SK-N-SH (cell line): ENCODE measurements around the gene CYTL1. TPM values are rescaled to one million over a fixed set of nuclear protein-coding genes. Genes with fewer than 3 reads are reported as not detected.

ENCODE experiments used
- CTCF ChIA-PET: fragments of 300-600, 350-600 bp; formaldehyde crosslinking; extraction: SDS; loops from one replicate; lab custom pipeline; 2021; lab: Yijun Ruan, JAX
- POLR2A ChIA-PET: fragments of 350-600 bp; sonication (Branson Sonifier 250); formaldehyde crosslinking; extraction: SDS; loops from one replicate; lab custom pipeline; 2020; ENCODE audit warnings: antibody characterized with exemption, inconsistent platforms; lab: Yijun Ruan, JAX
- DNase-seq: peaks from one replicate; pipeline ENCODE4 v3.0.0; 2012
- H2AFZ ChIP-seq: fragments of 200-600 bp; sonication (generic); 2 replicates; pipeline ENCODE4 v1.8.1; 2016; ENCODE audit warnings: antibody characterized with exemption, mild to moderate bottlenecking, low read depth
- H3F3A ChIP-seq: fragments of 200-600 bp; sonication (generic); replicated peaks from 2 replicates; pipeline ENCODE3; 2016; ENCODE audit warnings: antibody characterized with exemption, mild to moderate bottlenecking; ENCODE audit not compliant: insufficient read depth
- H3K27ac ChIP-seq, 2 experiments: fragments of 200-500 bp in 1 of 2; fragments of 200-600 bp in 1 of 2; sonication (Bioruptor generic) in 1 of 2; sonication (generic), shearing (Covaris generic) in 1 of 2; 2 replicates each; pipeline versions ENCODE4 v1.5.1 to v1.6.1; 2014 to 2016; ENCODE audit warnings: low read depth in 2 of 2, inconsistent platforms in 1 of 2, low read length in 1 of 2, mild to moderate bottlenecking in 1 of 2, mixed read lengths in 1 of 2
- H3K27me3 ChIP-seq: fragments of 200-600 bp; sonication (generic), shearing (Covaris generic); 2 replicates; pipeline ENCODE4 v1.6.1; 2016; ENCODE audit warnings: mixed run types; ENCODE audit not compliant: insufficient read depth
- H3K36me3 ChIP-seq, 2 experiments: fragments of 200-500 bp in 1 of 2; fragments of 200-600 bp in 1 of 2; sonication (Bioruptor generic) in 1 of 2; sonication (generic) in 1 of 2; replicated peaks in 1 of 2; 2 replicates each; pipeline versions ENCODE3 to v1.5.1; 2014 to 2016; ENCODE audit warnings: low read length in 1 of 2, mild to moderate bottlenecking in 1 of 2; ENCODE audit not compliant: insufficient read depth in 2 of 2, control insufficient read depth in 1 of 2
- H3K4me1 ChIP-seq, 2 experiments: fragments of 200-500 bp in 1 of 2; fragments of 200-600 bp in 1 of 2; sonication (Bioruptor generic) in 1 of 2; sonication (generic), shearing (Covaris generic) in 1 of 2; 2 replicates each; pipeline versions ENCODE4 v1.5.1 to v1.6.1; 2014 to 2016; ENCODE audit warnings: low read depth in 1 of 2, low read length in 1 of 2, mixed run types in 1 of 2; ENCODE audit not compliant: insufficient read depth in 2 of 2, control insufficient read depth in 1 of 2
- H3K4me2 ChIP-seq: fragments of 200-600 bp; sonication (generic), shearing (Covaris generic); 2 replicates; pipeline ENCODE4 v1.6.1; 2017; ENCODE audit warnings: mixed run types
- H3K4me3 ChIP-seq, 2 experiments: fragments of 200-500 bp in 1 of 2; fragments of 200-600 bp in 1 of 2; sonication (Bioruptor generic) in 1 of 2; sonication (generic), shearing (Covaris generic) in 1 of 2; 2 replicates each; pipeline versions ENCODE4 v1.5.1 to v1.8.1; 2014 to 2016; ENCODE audit warnings: low read depth in 2 of 2, inconsistent platforms in 1 of 2, low read length in 1 of 2, mild to moderate bottlenecking in 1 of 2, mixed read lengths in 1 of 2, moderate library complexity in 1 of 2
- H3K79me2 ChIP-seq: fragments of 200-600 bp; sonication (generic); 2 replicates; pipeline ENCODE4 v1.8.1; 2017; ENCODE audit warnings: mild to moderate bottlenecking; ENCODE audit not compliant: insufficient read depth
- H3K9ac ChIP-seq: fragments of 200-600 bp; sonication (generic); 2 replicates; pipeline ENCODE4 v1.6.1; 2017; ENCODE audit warnings: mixed run types
- H3K9me2 ChIP-seq: fragments of 200-600 bp; sonication (generic); 2 replicates; pipeline ENCODE4 v1.6.1; 2017; ENCODE audit warnings: mixed run types
- H3K9me3 ChIP-seq: fragments of 200-600 bp; sonication (generic); 2 replicates; pipeline ENCODE4 v1.6.1; 2017; ENCODE audit warnings: mixed run types, mild to moderate bottlenecking, moderate library complexity
- H4K20me1 ChIP-seq: fragments of 200-600 bp; sonication (generic); 2 replicates; pipeline ENCODE4 v1.6.1; 2017; ENCODE audit warnings: mild to moderate bottlenecking, mixed run types; ENCODE audit not compliant: insufficient read depth
- CHD2 ChIP-seq: fragments of 150-350 bp; IDR thresholded peaks from 2 replicates; pipeline ENCODE4 v1.6.1; 2018; ENCODE audit warnings: low read length; ENCODE audit not compliant: partially characterized antibody
- CTCF ChIP-seq: fragments of 200-600 bp; sonication (generic); IDR thresholded peaks from 2 replicates; pipeline ENCODE4 v1.6.1; 2017; ENCODE audit warnings: antibody characterized with exemption, mild to moderate bottlenecking, moderate library complexity
- ELF1 ChIP-seq: IDR thresholded peaks from 2 replicates; pipeline ENCODE4 v1.4.0; 2012
- FOSL2 ChIP-seq: IDR thresholded peaks from 2 replicates; pipeline ENCODE4 v1.4.0; 2012; ENCODE audit warnings: low read depth, mild to moderate bottlenecking, moderate library complexity, borderline replicate concordance
- FOXM1 ChIP-seq: IDR thresholded peaks from 2 replicates; pipeline ENCODE4 v1.4.0; 2012; ENCODE audit warnings: low read depth, mild to moderate bottlenecking
- GATA2 ChIP-seq: sonication (generic); formaldehyde crosslinking; IDR thresholded peaks from 2 replicates; pipeline ENCODE4 v1.5.0; 2020; ENCODE audit warnings: mild to moderate bottlenecking, missing genetic modification reagents
- MEF2A ChIP-seq: IDR thresholded peaks from 2 replicates; pipeline ENCODE4 v1.4.0; 2012; ENCODE audit warnings: low read depth, borderline replicate concordance
- MXI1 ChIP-seq: IDR thresholded peaks from 2 replicates; pipeline ENCODE4 v1.6.1; 2012; ENCODE audit warnings: mild to moderate bottlenecking, low read depth, low read length, improper control_type of control experiment
- NRF1 ChIP-seq: IDR thresholded peaks from 2 replicates; pipeline ENCODE4 v1.6.1; 2012; ENCODE audit warnings: low read depth, mild to moderate bottlenecking, low read length
- RAD21 ChIP-seq: IDR thresholded peaks from 2 replicates; pipeline ENCODE4 v1.6.1; 2012; ENCODE audit warnings: mild to moderate bottlenecking, low read length
- REST ChIP-seq: IDR thresholded peaks from 2 replicates; pipeline ENCODE4 v1.6.1; 2012; ENCODE audit warnings: mild to moderate bottlenecking, low read depth, low read length, moderate library complexity
- RFX5 ChIP-seq: IDR thresholded peaks from 2 replicates; pipeline ENCODE4 v1.6.1; 2012; ENCODE audit warnings: mild to moderate bottlenecking, improper control_type of control experiment, low read length
- SIN3A ChIP-seq: IDR thresholded peaks from 2 replicates; pipeline ENCODE4 v1.6.1; 2012; ENCODE audit warnings: low read depth, mild to moderate bottlenecking, low read length, moderate library complexity, borderline replicate concordance
- TCF12 ChIP-seq: IDR thresholded peaks from 2 replicates; pipeline ENCODE4 v1.4.0; 2012
- USF2 ChIP-seq: fragments of 150-350 bp; IDR thresholded peaks from 2 replicates; pipeline ENCODE4 v1.6.1; 2017; ENCODE audit warnings: antibody characterized with exemption, low read length, low read depth, borderline replicate concordance
- ZBTB33 ChIP-seq: IDR thresholded peaks from 2 replicates; pipeline ENCODE4 v1.4.0; 2012; ENCODE audit warnings: low read depth, borderline replicate concordance
- WGBS: methylation state at CpG from one replicate; pipeline ENCODE4 v1.1.6; 2017; ENCODE audit warnings: low lambda C conversion rate; 5-methylcytosine and 5-hydroxymethylcytosine counted together
- polyA plus RNA-seq, 3 experiments: library from polyadenylated mRNA; depleted of rRNA; stranded (reverse); fragments of >200 nt; gene quantifications; 2 replicates each; pipeline ENCODE4 v1.2.3, GENCODE V29; 2012
- TF ChIP-seq, protein P1 (sequence below): fragments of 150-350 bp; IDR thresholded peaks from 2 replicates; pipeline ENCODE4 v1.6.1; 2016; ENCODE audit warnings: mild to moderate bottlenecking, low read depth, low read length
- TF ChIP-seq, protein P2 (sequence below): IDR thresholded peaks from 2 replicates; pipeline ENCODE4 v1.4.0; 2012; ENCODE audit warnings: low read depth, borderline replicate concordance
- TF ChIP-seq, protein P3 (sequence below): IDR thresholded peaks from 2 replicates; pipeline ENCODE4; 2012

The CYTL1 gene
- polyA plus RNA-seq, 1 of the 3 experiments (the other 2 are of a cell fraction): 3.0 TPM

DNA sequence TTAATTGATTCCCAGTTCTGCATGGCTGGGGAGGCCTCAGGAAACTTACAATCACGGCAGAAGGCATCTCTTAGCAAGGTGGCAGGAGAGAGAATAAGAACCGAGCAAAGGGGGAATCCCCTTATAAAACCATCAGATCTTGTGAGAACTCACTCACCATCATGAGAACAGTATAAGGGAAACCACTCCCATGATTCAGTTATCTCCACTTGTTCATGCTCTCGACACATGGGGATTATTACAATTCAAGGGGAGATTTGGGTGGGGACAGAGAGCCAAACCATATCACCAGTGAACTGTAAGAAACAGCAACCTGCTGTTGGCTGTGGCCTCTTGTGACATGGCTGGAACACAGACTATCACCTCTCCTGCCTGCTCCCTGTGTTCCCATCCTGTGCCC, 7.1 kb upstream of the CYTL1 start:
- H3K9me3 ChIP-seq: no peaks in the 10 kb centered on the region
- no peak overlapping the region for H3K4me2 ChIP-seq
- H3K4me3 ChIP-seq: no peak overlapping the region
- no peak overlapping the region for H3K9ac ChIP-seq
- H3K36me3 ChIP-seq: no peaks in the 10 kb centered on the region
- no peaks in the 10 kb centered on the region for H3K9me2 ChIP-seq
- H3K27ac ChIP-seq: no peak overlapping the region
- TF ChIP-seq CTCF: no peak
- TF ChIP-seq RAD21: no peak
- no peak for TF ChIP-seq FOXM1
- TF ChIP-seq FOSL2: no peak
- TF ChIP-seq ELF1: no peak
- no peak for TF ChIP-seq ZBTB33
- no peak for TF ChIP-seq REST
- no peak for TF ChIP-seq TCF12
- no peak for TF ChIP-seq SIN3A
- TF ChIP-seq CHD2: no peak
- no peak for TF ChIP-seq GATA2 (CRISPR knock-in tag)
- no peak for TF ChIP-seq USF2
- TF ChIP-seq MXI1: no peak
- TF ChIP-seq, protein P1, sequence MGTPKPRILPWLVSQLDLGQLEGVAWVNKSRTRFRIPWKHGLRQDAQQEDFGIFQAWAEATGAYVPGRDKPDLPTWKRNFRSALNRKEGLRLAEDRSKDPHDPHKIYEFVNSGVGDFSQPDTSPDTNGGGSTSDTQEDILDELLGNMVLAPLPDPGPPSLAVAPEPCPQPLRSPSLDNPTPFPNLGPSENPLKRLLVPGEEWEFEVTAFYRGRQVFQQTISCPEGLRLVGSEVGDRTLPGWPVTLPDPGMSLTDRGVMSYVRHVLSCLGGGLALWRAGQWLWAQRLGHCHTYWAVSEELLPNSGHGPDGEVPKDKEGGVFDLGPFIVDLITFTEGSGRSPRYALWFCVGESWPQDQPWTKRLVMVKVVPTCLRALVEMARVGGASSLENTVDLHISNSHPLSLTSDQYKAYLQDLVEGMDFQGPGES: no peak
- no peak for TF ChIP-seq RFX5
- TF ChIP-seq, protein P2, sequence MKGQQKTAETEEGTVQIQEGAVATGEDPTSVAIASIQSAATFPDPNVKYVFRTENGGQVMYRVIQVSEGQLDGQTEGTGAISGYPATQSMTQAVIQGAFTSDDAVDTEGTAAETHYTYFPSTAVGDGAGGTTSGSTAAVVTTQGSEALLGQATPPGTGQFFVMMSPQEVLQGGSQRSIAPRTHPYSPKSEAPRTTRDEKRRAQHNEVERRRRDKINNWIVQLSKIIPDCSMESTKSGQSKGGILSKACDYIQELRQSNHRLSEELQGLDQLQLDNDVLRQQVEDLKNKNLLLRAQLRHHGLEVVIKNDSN: no peak
- no peak for TF ChIP-seq NRF1
- TF ChIP-seq, protein P3, sequence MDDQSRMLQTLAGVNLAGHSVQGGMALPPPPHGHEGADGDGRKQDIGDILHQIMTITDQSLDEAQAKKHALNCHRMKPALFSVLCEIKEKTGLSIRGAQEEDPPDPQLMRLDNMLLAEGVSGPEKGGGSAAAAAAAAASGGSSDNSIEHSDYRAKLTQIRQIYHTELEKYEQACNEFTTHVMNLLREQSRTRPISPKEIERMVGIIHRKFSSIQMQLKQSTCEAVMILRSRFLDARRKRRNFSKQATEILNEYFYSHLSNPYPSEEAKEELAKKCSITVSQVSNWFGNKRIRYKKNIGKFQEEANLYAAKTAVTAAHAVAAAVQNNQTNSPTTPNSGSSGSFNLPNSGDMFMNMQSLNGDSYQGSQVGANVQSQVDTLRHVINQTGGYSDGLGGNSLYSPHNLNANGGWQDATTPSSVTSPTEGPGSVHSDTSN: no peak
- no peak for TF ChIP-seq MEF2A
- H4K20me1 ChIP-seq: no peaks in the 10 kb centered on the region
- no peak for DNase-seq
- 25% methylated on average over 3 of the region's 3 CpGs for WGBS
- no peaks in the 10 kb centered on the region for H3K79me2 ChIP-seq
- H3F3A ChIP-seq: no peaks in the 10 kb centered on the region
- ChIA-PET POLR2A (no interaction called here), CTCF (no interaction called here)
- no peak overlapping the region for H2AFZ ChIP-seq
- H3K27me3 ChIP-seq: peaks cover 23% of the 10 kb centered on the region; the same call in 1 of the 2 replicates
- no peaks in the 10 kb centered on the region for H3K4me1 ChIP-seq
